GM18508 (cell line): ENCODE measurements around the gene BLVRB.
"Not testable (repeated sequence)": the region's sequence is repeated elsewhere in the genome, so short reads cannot be mapped to it uniquely, and the experiment has no call there.

ENCODE experiments used
- ATAC-seq: cut with Tn5 transposase; IDR thresholded peaks from one replicate; pipeline ENCODE4 v1.9.1; 2021; ENCODE audit warnings: moderate number of reproducible peaks; ENCODE audit not compliant: insufficient read depth, unreplicated experiment

BLVRB gene

GRCh38 chr19:40411958-40412499 lies 53.5 kb downstream of the BLVRB start:
- no peak for ATAC-seq

GRCh38 chr19:40411125-40411842 lies 54.3 kb downstream of the BLVRB start:
- ATAC-seq = no peak

DNA sequence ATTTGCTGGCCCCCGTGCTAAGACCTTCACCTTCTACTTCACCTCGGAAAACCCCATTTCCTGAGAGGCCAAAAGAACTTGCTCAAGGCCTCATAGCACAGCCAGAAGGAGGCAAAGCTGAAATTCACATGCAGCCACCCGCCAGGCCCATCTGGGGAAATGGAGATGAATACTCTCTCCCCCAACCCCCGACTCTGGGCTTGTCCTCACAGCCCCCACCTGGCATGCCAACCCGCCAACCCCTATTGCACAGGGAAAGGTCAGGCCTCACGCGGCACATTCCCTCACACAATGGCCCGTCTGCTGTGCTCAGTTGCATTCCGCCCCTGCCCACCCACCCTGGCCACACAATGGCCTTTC lies 55.5 kb downstream of the BLVRB start:
- no peak for ATAC-seq

DNA sequence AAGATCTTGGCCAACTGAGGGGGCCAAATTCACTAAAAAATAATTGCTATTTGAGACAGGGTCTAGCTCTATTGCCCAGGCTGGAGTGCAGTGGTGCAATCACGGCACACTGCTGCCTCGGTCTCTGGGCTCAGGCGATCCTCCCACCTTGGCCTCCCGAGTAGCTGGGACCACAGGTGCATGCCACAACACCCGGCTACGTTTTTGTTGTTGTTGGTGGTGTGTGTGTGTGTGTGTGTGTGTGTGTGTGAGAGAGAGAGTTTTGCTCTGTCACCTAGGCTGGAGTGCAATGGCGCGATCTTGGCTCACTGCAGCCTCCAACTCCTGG lies 57.0 kb downstream of the BLVRB start:
- ATAC-seq = not testable (repeated sequence)

- ATAC-seq = no peak
Observed at GRCh38 chr19:40407714-40408597, 57.6 kb downstream of the BLVRB start.

DNA sequence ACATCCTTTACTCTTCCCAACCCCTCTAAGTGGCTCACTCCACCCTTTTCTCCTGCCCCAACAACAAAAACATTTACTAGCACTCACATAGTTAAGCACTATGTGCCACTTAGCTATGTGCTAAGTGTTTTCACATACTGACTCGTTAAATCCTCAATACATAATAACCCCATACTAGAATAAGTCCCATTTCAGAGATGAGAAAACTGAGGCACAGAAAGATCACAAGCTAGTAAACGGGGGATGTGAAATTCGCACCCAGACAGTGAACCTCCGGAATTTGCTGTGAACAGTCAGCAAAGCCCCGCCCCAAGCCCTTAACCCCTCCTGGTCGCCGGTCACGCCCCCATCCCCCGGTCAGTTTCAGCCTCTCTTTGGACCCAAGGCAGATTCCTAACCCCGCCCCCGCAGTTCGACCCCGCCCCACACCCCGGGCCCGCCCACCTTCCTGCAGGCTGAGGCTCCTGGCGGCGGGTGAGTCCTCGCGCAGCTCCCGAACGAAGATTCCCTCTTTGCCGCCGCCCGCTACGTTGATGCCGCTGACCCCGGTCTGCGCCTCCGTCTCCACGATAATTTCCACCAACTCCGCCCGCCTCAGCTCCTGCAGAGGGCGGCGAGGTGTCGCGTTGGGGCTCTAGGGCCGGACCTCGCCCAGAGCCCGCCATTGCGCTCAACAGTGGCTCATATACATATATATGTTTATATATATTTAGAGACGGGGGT lies 62.1 kb downstream of the BLVRB start:
- ATAC-seq = no peak

DNA sequence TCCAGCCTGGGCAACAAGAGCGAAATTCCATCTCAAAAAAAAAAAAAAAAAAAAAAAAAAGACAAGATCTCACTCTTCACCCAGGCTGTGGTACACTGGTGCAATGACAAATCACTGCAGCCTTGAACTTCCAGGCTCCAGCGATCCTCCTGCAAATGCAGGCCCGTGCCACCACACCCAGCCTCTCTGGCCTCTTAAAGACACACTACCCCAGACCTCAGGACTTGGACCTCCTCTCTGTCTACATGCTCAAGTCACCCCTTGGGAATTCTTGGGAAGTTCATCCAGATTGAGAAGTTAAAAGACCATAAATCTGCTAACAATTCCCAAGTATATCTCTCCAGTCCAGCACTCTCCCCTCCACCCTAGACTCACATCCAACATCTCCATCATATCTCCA lies 65.0 kb downstream of the BLVRB start:
- ATAC-seq = no peak

GRCh38 chr19:40398417-40399131 lies 67.0 kb downstream of the BLVRB start:
- ATAC-seq = no peak
